Upper lobe of right lung (tissue), 1 donor: ENCODE results near the gene PPFIA1. TPM values are rescaled to one million over a fixed set of nuclear protein-coding genes. Genes with fewer than 3 reads are reported as not detected.

Experiments used
- ATAC-seq: fragments of 200-7000 bp; cut with Tn5 transposase; one replicate; pipeline ENCODE4 v1.9.1; 2020; ENCODE audit warnings: mild to moderate bottlenecking, moderate library complexity
- DNase-seq: peaks from one replicate; pipeline ENCODE4 v3.0.0-alpha.2; 2020
- H3K27ac ChIP-seq: fragments of 200-600 bp; one replicate; pipeline ENCODE4 v1.8.0; 2022
- H3K27me3 ChIP-seq: fragments of 200-600 bp; one replicate; pipeline ENCODE4 v1.8.0; 2022; ENCODE audit warnings: mild to moderate bottlenecking
- H3K36me3 ChIP-seq: fragments of 200-600 bp; one replicate; pipeline ENCODE4 v1.8.0; 2022
- H3K4me1 ChIP-seq: fragments of 200-600 bp; one replicate; pipeline ENCODE4 v1.8.0; 2022
- H3K4me3 ChIP-seq: fragments of 200-600 bp; one replicate; pipeline ENCODE4 v1.8.0; 2022; ENCODE audit warnings: mild to moderate bottlenecking
- H3K9me3 ChIP-seq: fragments of 200-600 bp; one replicate; pipeline ENCODE4 v1.8.0; 2022
- CTCF ChIP-seq: fragments of 200-600 bp; IDR thresholded peaks from one replicate; pipeline ENCODE4 v1.8.0; 2022; ENCODE audit warnings: antibody characterized with exemption
- intact Hi-C: fragments of 100-400 bp; cut with DNase I; formaldehyde crosslinking; loops from one replicate; pipeline ENCODE4 v1.11.0; 2022
- total RNA-seq: library from RNA; stranded (reverse); fragmentation: NEBNext Ultra II Directional; extraction: Animal tissue kit (Norgen Biotek cat#: 25700); gene quantifications from one replicate; pipeline ENCODE4 v1.2.1, GENCODE V29; 2021
- donor health status: DM: no; HTN: yes; CAD: no; lungs with severe emphysema.

The PPFIA1 gene
- total RNA-seq, 1 donor from 2014 or later = 73.3 TPM

GRCh38 chr11:70378506-70379134, 108.1 kb downstream of the PPFIA1 start:
- no peak overlapping the region for H3K4me3 ChIP-seq
- DNase-seq (peak; percentile 2), ATAC-seq (no peak)
- H3K27me3 ChIP-seq = no peaks in the 10 kb centered on the region
- TF ChIP-seq CTCF = no peak
- intact Hi-C loops = no loop called here
- peaks cover 94% of the 10 kb centered on the region for H3K36me3 ChIP-seq
- H3K27ac ChIP-seq = no peak overlapping the region
- H3K9me3 ChIP-seq = no peaks in the 10 kb centered on the region
- H3K4me1 ChIP-seq = no peaks in the 10 kb centered on the region

GRCh38 chr11:70381350-70381749, 110.9 kb downstream of the PPFIA1 start:
- Histone ChIP-seq H3K27ac (no peak overlapping the region), H3K27me3 (no peaks in the 10 kb centered on the region), H3K9me3 (no peaks in the 10 kb centered on the region), H3K36me3 (peaks cover 81% of the 10 kb centered on the region), H3K4me3 (no peak overlapping the region), H3K4me1 (no peaks in the 10 kb centered on the region)
- TF ChIP-seq CTCF = no peak
- intact Hi-C loops = no loop called here
- ATAC-seq = no peak
- peak; percentile 40 for DNase-seq

- intact Hi-C loops = no loop called here
- Histone ChIP-seq H3K4me3 (no peak overlapping the region), H3K4me1 (no peaks in the 10 kb centered on the region), H3K27me3 (no peaks in the 10 kb centered on the region), H3K27ac (no peak overlapping the region), H3K36me3 (peaks cover 74% of the 10 kb centered on the region), H3K9me3 (no peaks in the 10 kb centered on the region)
- no peak for TF ChIP-seq CTCF
- ATAC-seq (no peak), DNase-seq (no peak)
Measured at GRCh38 chr11:70381872-70382861, 111.7 kb downstream of the PPFIA1 start.

GRCh38 chr11:70383664-70384565, 113.4 kb downstream of the PPFIA1 start:
- Histone ChIP-seq H3K27me3 (no peaks in the 10 kb centered on the region), H3K9me3 (no peaks in the 10 kb centered on the region), H3K4me3 (no peak overlapping the region), H3K36me3 (peaks cover 56% of the 10 kb centered on the region), H3K27ac (no peak overlapping the region), H3K4me1 (no peaks in the 10 kb centered on the region)
- no peak for TF ChIP-seq CTCF
- intact Hi-C loops = no loop called here
- DNase-seq (no peak), ATAC-seq (peak; percentile 25)

GRCh38 chr11:70384566-70385152, 114.2 kb downstream of the PPFIA1 start:
- ATAC-seq = peak; percentile 35
- intact Hi-C loops = no loop called here
- Histone ChIP-seq H3K9me3 (no peaks in the 10 kb centered on the region), H3K27ac (no peak overlapping the region), H3K4me3 (no peak overlapping the region), H3K36me3 (peaks cover 49% of the 10 kb centered on the region), H3K4me1 (no peaks in the 10 kb centered on the region), H3K27me3 (no peaks in the 10 kb centered on the region)
- TF ChIP-seq CTCF = no peak
- DNase-seq = peak; percentile 60
